Mammary epithelial cell (primary cell): ENCODE results near the gene BZW1.

Experiments
- CTCF ChIP-seq, 2 donors: IDR thresholded peaks in 1 of 2; conservative IDR thresholded peaks in 1 of 2; 2 replicates each; pipeline ENCODE4 v1.5.1; 2011 to 2012; ENCODE audit warnings: inconsistent platforms in 2 of 2, low read length in 2 of 2, mild to moderate bottlenecking in 2 of 2, control low read depth in 1 of 2, low read depth in 1 of 2; ENCODE audit not compliant: insufficient read depth in 1 of 2; ENCODE audit errors: extremely low read depth in 1 of 2
- EZH2 ChIP-seq: IDR thresholded peaks from 2 replicates; pipeline ENCODE4 v1.6.1; 2012; ENCODE audit warnings: low read length, inconsistent platforms, borderline replicate concordance

- TF ChIP-seq EZH2 (no peak), CTCF (conservative IDR thresholded peaks at IDR 0.05 in 1 of 2, IDR thresholded peaks at IDR 0.05 in 1 of 2; ENCODE audit: extremely low read depth in 1 of 2, insufficient read depth in 1 of 2, low read depth in 1 of 2, low read length in 2 of 2) (no peak)
These were observed 16.7 kb upstream of the BZW1 start for GRCh38 chr2:200795028-200795440.
